SU-DHL-6 (cell line): ENCODE data around the gene KLHL22.

Source experiments
- CTCF ChIP-seq: fragments of 200-600 bp; sonication (generic); IDR thresholded peaks from one replicate; pipeline ENCODE4 v1.5.1; 2017; ENCODE audit warnings: antibody characterized with exemption, mild to moderate bottlenecking, low read length, moderate library complexity; ENCODE audit not compliant: insufficient read depth, poor library complexity, severe bottlenecking
- EZH2phosphoT487 ChIP-seq: fragments of 200-600 bp; sonication (generic), shearing (Covaris generic); conservative IDR thresholded peaks from 2 replicates; pipeline ENCODE4 v1.6.1; 2018; ENCODE audit warnings: mild to moderate bottlenecking, antibody characterized with exemption, low read length, moderate library complexity, mixed read lengths

- TF ChIP-seq CTCF (no peak), EZH2phosphoT487 (no peak)
Measured at GRCh38 chr22:20423008-20423905, 72.3 kb downstream of the KLHL22 start.
